ENCODE data around the gene CHCHD6.

Gene CHCHD6

DNA sequence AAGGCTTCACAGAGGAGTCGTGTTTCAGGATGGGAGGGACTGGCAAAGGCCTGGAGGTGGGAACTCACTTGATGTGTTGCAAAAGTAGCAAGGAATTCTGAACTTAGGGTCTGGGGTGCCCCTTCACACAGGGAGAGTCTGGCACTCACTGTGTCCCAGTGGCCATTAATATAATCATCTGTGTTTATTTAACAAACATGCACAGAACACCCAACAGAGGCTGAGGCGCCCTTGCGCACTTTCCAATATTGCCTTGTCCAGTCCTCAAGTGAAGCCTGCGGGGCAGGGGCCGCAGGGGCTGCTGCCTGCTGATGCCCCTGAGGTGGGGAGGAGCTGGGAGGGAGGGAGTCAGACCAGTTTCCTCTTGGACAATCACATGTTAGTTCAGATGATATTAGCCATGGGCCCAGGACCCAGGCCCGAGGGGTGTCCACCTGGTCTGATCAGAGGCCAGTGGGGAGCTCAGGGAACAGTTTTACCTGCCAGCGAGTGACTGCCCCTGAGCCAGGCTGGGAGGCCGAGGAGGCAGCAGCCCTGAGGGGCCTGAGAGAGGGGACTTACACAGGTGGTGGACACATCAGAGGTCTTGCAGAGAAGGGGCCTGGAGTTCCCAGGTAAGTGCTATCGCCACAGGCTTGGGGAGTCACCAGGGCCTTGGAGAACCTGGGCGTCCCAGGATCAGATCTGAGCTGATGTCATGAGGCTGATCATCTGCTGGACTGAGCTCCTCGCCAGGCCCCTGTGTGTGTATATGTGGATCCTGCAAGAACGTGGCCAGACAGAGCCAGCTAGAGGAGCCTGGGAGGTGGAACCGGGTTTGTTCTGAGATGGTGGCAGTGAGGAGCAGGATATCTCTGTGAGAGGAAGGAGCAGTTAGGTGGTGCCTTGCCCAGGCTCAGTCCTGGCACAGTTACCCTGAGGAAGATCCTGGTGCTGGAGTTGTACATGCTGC, 35.3 kb upstream of the CHCHD6 start:
- no peak for DNase-seq

DNA sequence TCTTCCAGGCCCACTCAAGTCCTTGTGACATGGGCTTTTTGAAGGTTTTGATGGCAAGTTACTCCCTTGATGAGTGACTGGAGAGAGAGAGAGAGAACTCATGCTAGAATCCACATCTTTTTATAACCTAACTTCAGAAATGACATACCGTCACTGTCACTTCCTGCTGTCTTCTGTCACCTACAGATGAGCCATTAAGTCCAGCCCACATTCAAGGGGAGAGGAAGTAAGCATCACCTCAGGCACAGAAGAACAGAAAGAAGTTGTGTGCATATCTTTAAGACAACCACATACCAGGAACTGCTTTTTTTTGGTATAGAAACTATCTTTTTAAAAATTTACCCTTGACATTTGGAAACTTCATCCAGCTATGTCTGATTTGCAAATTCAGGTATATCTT, 32.5 kb upstream of the CHCHD6 start:
- no peak for DNase-seq

DNA sequence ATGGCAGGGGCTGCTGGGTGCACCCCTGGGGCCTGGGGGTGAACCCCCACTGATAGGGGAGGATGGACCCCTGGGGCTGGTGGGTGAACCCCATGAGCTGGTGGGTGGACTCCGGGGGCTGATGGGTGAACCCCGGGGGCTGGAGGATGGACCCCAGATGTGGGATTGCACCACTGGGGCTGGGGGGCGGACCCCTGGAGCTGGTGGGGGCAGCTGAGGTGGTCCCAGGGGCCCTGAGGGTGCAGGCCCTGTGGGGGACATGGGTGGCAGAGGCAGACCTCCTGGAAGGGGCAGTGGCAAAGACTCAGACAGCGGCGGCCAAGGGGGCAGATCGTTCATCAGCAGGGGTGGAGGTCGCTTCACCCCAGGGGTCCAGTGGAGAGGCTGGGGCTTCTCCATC, 31.7 kb upstream of the CHCHD6 start:
- DNase-seq, result no peak

DNA sequence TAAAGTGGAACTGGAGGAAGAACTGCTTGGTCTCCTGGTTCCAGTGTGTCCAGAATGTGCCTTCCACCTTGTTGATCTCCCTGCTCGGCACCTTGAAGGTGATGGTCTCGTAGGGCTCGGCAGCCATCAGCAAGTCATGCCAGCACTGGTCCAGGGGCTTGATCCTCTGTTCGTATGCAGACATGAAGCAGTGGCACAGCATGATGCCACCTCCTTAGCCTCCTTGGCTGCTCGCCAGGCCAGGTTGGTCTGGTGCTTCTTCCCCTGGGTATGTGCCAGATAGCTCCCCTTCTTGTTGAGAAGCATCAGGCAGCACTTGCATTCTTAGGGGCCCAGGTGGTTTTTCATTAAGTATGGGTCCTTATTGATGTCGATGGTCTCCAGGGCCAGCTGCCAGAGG, 31.3 kb upstream of the CHCHD6 start:
- DNase-seq, result no peak

DNA sequence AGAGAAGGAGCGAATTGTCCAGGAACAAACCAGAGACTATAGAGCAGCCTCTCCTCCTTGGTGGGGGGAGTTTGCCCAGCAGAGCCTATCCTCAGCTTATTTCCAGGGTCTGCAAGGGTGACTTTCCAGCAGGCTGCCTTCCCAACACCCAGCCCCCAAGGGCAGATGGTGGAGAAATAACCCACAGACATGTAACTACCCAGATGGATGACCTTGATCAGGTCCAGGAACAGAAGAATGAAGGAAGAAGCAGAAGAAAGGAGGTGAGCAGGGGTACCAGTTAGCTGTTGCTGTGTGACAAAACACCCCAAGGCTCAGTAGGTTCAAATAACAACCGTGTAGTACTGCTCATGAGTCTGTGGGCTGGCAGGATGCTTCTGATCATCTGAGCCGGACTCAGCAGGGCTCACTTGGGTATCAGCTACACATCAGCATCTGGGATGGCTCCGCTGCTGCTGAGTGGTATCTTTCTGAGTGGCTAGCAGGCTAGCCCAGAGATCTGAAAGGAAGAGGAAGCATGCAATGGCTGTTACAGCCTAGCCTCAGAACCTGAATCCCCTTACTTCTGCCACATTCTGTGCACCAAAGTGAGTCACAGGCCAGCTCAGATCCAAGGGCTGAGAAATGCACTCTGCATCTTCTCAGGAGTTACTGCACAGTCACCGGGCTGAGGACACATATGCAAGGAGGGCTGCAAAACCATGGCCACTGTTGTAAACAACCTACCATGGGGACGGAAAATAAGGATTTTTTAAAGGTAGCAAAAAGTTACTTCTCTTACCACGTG, 26.9 kb upstream of the CHCHD6 start:
- DNase-seq, result no peak

DNA sequence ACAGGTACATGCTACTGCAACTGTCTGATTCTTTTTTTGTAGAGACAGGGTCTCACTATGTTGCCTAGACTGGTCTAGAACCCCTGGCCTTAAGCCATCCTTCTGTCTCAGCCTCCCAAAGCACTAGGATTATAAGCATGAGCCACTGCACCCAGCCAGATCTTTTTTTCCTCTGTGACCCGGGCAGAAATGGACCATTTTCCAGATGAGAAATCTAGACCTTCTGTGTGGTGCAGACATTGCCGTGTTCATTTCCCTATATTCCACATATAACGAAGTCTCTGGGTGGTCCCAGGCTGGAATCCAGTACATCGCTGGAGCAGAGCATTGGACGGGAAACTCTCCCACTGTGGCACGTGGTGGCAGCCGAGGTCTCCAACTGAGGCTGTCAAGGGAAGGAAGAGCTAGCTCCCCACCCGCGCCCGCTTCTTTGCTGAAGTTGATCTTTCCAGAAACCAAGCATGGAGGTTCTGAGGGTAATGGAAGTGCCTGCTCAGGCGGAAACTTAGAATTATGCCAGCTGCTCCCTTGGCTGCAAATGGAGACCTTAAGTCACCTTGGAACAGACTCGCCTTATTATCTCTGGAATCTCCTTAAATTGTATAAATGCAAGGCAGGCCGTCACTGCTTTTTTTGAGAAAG, 26.1 kb upstream of the CHCHD6 start:
- DNase-seq, result no peak

DNA sequence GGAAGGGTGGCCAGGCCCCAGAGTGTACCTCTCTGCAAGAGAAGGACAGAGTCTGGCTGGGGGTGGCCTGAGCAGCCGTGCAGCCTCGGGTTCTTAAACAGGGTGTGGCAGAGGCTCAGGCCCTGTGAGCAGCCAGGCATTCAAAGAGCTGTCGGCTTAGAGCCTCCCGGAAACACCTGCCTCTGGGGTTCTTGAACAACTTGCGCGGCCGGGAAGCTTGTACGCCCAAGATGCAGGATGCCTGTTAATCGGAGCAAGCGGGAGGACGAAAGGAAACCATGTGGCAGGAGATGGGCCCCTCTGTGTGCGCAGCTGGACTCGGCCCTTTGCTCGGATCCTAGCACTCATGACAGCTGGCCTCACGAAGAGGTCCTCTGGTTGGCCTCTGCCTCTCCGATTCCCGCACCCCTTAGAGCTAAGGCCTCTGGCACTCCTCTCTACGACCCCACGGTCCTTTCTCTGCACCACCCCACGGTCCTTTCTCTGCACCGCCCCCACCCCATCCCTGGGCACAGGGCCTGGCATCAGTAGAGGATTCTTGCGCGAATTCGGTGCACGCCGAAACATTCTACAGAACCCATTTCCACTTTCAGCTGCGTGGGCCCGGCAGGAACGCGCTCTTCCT, 25.2 kb upstream of the CHCHD6 start:
- no peak for DNase-seq

DNA sequence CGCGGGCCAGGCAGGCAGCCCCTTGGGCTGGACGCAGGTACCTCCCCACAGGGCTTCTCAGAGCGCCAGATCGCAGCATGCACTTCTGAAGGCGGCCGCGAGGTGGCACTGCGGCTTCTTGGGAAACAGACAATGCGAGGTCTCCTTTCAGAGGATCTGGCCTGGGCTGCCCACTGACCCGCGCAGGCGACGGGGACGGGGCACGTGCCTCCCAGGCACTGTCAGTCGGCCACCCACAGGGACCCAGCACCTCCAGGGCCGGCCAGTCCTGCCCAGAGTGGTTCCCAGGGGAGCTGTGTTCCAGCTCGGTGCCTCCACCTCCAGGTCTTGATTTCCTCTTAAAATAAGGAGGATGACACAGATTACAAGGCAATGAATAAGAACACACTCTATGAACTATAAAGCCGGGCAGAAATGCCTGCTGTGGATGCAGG, 24.7 kb upstream of the CHCHD6 start:
- peak; percentile 81 for DNase-seq

DNA sequence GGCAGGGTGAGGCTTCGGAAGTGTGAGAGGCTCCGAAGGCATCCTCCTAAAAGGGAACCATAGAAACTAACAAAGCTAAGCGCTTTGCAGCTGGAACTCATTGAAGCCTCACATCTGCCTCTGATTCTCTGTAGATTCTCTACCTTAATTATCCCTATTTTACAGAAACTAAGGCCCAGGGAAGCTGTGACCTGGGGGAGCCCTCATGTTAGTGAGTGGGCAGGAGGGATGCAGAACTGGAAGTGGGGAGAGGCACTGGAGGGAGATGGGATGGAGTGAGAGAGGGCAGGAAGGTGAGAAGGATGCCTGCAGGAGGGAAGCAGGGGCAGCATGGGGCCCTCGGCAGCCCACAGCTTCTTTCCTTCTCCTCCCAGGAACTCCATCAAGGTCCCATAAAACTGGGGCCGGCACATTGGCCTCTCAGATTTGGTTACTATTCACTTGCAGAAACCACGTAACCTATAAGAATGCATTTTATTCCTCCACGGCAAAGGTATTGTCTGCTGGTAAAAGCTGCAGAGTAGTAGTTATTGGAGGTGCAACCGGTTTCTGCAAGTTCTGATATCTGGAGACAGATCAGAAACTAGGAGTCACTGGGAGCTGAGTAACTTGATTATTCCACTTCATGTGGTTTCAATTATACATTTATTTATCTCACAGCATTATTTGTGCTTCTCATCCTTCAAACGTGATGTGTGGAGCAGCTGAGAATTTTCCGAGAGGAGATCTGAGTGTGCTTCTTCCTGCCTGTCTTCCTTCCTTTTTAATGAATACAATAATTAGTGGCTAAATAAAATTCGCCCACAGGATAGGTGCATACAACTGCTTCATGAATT, 24.0 kb upstream of the CHCHD6 start:
- no peak for DNase-seq

DNA sequence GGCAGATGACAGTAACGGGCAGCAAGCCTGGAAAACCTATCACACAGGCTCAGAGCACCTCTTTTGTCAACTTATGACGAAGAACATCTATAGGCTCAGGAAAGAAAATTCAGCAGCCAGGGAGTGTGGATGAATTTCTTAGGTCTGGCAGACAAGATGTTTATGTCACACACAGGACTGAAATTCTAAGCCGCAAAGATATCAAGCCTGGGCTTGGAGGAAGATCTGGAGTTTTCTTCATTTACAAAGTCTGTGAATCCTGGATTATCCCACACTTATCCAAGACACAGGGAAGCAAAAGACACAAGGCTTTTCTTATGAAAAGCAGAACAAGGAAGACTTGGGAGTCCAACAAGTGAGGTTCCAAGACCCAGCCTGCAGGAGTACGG, 23.4 kb upstream of the CHCHD6 start:
- no peak for DNase-seq

DNA sequence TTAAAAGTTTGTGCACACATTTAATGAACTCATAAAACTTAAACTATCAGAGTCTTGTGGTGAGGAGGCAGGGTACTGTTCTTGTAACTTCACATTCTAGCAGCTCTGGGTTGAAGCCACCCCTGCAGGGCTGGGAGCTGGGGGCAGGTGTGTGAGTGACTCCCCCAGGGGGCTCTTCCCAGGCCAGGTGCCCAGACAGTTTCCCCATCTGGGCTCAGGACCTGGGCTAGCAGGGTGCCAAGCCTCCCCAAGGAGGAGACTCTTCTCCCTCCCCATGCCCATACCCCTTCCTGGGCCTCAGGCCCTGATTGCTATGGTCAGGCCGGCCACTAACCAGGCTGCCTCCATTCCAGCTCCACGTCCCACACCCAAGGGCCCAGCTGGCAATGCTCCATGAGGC, 22.0 kb upstream of the CHCHD6 start:
- no peak for DNase-seq

DNA sequence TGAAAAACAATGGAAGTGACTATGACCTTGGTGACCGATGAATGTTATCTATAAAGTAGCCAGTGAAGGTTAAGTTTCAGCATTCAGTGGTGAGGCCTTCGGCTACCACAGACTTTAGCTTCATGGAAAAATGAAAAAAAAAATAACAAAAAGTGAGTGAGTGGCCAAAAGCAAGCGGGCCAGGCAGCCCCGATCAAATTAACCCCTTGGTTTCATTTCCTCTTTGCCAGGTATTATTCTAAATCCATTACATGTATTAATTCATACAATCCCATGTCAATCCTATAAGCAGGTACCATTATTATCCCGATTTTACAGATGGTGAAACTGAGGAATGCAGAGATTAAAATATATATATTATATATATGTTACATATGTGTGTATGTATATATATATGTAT, 21.0 kb upstream of the CHCHD6 start:
- no peak for DNase-seq

DNA sequence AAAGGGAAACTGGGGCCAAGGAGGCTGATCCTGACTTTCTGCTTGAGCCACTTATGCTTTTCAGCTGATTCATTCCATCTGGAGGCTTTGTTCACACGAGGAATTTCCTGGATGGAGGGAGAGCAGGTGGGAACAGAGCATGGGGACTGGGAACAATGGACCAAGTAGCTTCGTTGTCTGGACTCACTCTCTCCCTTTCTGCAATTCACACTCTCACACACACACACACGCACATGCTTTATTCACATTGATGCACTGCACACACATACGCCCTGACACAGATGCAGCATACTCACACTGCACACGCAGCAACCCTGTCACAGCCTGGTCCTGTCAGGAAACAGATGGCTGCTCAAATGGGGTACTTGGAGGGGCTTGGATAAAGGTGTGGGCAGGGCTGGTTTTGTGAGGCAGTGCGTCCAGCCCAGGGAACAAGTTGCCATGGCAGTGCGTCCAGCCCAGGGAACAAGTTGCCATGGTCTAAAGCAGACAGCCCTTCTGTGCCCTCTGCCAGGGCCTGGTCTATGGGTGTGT, 19.8 kb upstream of the CHCHD6 start:
- DNase-seq, result no peak

DNA sequence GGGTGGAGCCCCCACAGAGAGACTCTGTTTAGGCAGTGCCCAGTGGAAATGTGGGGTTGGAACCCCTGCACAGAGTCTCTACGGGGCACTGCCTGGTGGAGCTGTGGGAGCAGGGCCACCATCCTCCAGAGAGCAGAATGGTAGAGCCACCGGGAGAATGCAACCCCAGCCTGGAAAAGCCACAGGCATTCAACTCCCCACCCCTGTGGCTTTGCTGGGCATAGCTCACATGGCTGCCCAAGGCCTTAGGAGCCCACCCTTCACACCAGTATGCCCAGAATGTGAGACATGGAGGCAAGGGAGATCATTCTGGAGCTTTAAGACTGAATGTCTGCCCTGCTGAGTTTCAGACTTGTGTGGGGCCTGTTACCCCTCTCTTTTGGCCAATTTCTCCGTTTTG, 19.0 kb upstream of the CHCHD6 start:
- DNase-seq, result no peak

DNA sequence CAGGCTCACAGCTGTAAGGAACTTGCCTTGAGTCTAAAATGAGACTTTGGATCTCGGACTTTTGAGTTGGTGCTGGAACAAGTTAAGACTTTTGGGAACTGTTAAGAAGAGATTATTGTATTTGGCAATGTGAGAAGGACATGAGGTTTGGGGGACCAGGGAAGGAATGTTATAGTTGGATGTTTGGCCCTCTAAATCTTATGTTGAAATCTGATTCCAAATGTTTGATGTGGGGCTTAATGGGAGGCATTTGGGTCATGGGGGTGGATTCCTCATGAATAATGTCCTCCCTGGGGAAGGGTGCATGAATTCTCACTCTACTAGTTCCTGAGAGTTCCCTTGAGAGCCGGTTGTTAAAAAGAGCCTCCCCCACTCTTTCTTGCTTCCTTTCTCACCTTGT, 18.5 kb upstream of the CHCHD6 start:
- DNase-seq, result no peak

DNA sequence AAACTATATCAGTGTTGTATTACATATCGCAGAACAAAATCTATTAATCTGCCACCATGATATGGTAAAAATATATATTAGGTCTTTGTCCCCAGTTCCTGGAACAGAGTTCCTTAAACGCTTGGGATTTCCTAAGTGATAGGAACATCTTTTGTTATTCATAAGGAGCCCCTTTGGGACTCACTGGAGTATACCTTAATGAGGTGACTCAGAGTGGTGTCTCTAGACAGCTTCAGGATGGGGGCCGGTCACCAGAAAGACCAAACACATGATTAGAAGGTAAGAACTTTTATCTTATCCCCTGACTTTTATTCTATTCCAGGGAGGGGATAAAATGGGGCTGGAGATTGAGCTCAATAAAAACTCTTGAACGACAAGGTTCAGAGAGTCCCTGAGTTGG, 12.3 kb upstream of the CHCHD6 start:
- DNase-seq, result no peak

DNA sequence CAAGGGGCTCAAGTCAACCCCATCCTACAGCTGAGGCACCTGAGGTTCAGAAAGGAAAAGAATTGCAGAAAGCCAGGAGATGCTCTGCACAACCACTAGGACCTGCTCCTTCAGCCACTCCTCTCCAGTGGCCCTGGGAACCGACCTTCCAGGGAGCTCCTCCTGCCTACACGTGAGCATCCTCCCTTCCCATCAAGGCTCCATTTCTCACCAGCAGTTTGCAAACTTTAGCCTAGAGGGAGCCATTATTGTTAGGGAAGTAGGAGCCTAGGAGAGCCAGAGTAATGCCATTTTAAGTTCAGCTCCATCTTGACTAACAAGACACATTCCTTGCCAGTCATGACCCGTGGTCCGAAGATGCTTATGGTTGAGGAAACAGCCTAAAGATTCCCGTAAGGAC, 11.2 kb upstream of the CHCHD6 start:
- no peak for DNase-seq

DNA sequence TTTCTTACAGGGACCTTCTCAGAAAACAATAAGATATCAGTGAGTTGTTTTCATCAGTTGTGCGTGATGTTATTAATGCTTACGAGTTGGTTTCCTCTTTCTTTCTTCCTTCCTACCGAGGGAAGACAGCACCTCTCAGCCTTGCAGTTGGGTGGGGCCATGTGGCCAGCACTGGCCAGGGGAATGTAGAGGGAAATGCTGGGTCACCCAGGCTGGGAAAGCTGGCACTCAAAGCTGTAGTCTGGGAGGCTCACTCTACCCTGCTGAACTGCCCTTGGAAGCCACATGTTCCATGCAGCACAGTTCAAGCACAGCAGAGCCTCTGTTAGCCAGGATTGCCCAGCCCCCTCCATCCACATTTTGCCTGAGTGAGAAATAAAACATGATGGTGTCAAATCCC, 10.1 kb upstream of the CHCHD6 start:
- no peak for DNase-seq

DNA sequence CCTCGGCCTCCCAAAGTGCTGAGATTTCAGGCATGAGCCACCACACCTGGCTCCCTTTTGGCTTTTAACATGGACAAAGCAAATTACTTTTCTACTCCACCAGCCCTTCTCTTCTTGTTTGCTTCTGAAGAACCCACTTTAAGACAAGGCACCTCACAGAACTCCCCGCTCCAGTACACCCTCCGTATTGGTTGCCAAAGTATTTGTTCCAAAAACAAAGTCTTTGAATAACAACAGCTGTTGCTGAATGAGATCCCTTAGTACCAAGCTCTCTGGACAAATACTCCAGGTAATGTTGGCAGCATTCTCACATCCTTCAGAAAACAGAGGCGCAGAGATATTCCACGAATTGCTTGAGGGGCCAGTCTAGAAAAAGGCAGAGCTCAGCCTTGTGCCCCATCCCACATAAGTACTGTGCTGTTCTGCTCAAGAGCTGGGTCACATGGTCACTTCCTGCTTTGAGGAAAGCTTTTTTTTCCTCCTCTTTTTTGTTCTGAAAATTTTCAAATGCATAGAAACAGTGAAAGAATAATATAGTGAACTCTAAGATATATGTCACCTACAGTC, 7.3 kb upstream of the CHCHD6 start:
- DNase-seq, result no peak

DNA sequence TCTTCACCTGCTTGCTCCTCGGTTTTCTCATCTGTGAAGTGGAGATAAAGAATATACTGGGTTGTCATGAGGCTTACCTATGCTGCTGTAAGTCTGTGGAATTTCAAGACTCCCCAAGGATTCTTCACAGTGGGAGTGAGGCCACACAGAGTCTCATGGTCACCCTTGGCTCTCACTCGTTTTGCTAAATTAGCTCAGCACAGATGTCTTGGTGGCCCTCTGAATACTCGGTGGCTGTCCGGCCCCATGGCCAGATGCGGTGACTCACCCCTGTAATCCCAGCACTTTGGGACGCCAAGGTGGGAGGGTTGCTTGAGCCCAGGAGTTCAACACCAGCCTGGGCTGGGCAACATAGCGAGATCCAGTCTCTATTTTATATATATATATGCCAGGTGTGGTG, 5.0 kb upstream of the CHCHD6 start:
- no peak for DNase-seq

DNA sequence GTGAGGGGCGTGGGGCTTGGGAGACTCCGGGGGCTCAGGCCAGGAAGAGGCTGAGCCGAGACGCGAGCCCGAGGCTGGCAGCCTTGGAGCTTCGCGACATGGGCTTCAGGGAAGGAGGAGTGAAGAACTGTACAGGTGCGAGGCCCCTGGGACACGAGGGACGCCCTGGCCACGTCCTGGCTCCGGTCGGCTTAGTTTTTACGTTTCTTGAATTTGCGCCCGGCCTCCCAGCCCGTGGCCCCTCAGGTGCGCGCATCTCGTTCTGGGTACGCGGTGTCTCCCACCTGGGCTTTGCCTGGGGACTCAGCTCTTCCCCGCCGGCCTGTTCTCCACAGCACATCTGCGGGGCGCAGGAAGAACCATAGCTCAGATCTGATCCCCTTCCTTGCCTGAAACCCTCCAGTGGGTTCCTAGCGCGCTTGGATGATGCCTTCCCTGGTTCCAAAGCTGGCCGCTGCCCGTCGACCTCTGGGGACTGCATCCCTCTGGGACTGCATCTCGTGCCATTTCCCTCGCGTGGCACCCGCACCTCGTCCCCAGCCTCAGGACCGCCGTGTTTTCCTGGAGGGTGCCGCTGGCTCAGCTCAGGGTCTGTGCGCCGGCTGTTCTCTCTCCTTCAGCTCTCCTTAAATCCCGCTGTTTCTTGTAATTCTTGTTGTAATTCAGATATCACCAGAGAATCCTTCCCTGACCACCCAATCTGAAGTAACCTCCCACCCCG, 614 bp downstream of the CHCHD6 start:
- DNase-seq, result no peak

Data from stimulated activated CD4-positive, alpha-beta T cell treated with anti-CD3 and anti-CD28 coated beads, Interleukin-4, amount 100 ng/mL, for 24 hours (primary cell).